Liver (tissue), 3 donors: ENCODE data around the gene PRRT2.

Experiments
- CTCF ChIP-seq: fragments of 150-350 bp; IDR thresholded peaks from 2 replicates; pipeline ENCODE4 v1.5.1; 2017; ENCODE audit warnings: improper control_type of control experiment, low read depth, low read length; ENCODE audit not compliant: missing input control
- JUND ChIP-seq, 2 donors: IDR thresholded peaks; 2 replicates each; pipeline ENCODE4 v1.6.1; 2016; ENCODE audit warnings: antibody characterized with exemption in 2 of 2
- SP1 ChIP-seq: IDR thresholded peaks from 2 replicates; pipeline ENCODE4 v1.6.1; 2018; ENCODE audit warnings: antibody characterized with exemption, mild to moderate bottlenecking
- TAF1 ChIP-seq: conservative IDR thresholded peaks from 2 replicates; pipeline ENCODE4 v1.6.1; 2016; ENCODE audit warnings: antibody characterized with exemption, mild to moderate bottlenecking
- ZBTB33 ChIP-seq: IDR thresholded peaks from 2 replicates; pipeline ENCODE4 v1.6.1; 2016; ENCODE audit warnings: antibody characterized with exemption
- TF ChIP-seq, protein P1 (sequence below): IDR thresholded peaks from 2 replicates; pipeline ENCODE4 v1.6.1; 2016; ENCODE audit warnings: antibody characterized with exemption
- TF ChIP-seq, protein P2 (sequence below): IDR thresholded peaks from 2 replicates; pipeline ENCODE4 v1.6.1; 2016; ENCODE audit warnings: antibody characterized with exemption
- donor health status: healthy.
- donor health status: healthy.

- TF ChIP-seq CTCF (no peak), ZBTB33 (no peak), SP1 (no peak), JUND (IDR thresholded peaks at IDR 0.05) (no peak), TAF1 (no peak)
- TF ChIP-seq, protein P1, sequence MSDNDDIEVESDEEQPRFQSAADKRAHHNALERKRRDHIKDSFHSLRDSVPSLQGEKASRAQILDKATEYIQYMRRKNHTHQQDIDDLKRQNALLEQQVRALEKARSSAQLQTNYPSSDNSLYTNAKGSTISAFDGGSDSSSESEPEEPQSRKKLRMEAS, result no peak
- TF ChIP-seq, protein P2, sequence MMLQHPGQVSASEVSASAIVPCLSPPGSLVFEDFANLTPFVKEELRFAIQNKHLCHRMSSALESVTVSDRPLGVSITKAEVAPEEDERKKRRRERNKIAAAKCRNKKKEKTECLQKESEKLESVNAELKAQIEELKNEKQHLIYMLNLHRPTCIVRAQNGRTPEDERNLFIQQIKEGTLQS, result no peak
Measured at GRCh38 chr16:29826342-29826695, 14.3 kb downstream of the PRRT2 start.
